ENCODE data around the gene MRPS10.

MRPS10 gene

GRCh38 chr6:42182101-42182500 is 35.6 kb downstream of the MRPS10 start:
- DNase-seq: no peak
- TF ChIP-seq CTCF (IDR thresholded peaks at IDR 0.05): no peak

DNA sequence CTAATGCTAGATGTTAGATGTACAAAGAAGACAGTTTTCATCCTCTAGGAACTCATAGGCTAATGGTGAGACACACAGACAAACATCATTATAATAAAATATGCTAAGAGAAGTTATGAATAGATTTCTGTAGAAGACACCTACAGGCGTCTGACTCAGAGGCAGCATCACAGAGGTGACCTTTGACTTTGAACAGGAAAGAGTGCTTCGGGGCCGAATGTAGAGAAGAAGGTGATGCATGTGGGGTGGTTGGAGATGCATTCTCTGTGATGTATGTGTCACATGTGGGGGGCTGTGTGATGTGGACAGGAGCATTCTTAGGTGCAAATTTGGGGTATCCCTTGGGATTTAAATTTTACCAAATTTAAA is 37.7 kb downstream of the MRPS10 start:
- intact Hi-C loops (cut with DNase I; ENCODE audit: low total_unique reads): no loop called here
- DNase-seq: no peak
- Histone ChIP-seq H3K4me1 (no peaks in the 10 kb centered on the region), H3K27ac (no peak overlapping the region), H3K27me3 (peaks cover 0 to 17% of the 10 kb centered on the region in 2 donors), H3K4me3 (no peak overlapping the region), H3K36me3 (peaks cover 0 to 4% (median 0%) of the 10 kb centered on the region in 3 donors), H3K9me3 (no peaks in the 10 kb centered on the region)
- no peak for TF ChIP-seq CTCF (IDR thresholded peaks at IDR 0.05)

More at GRCh38 chr6:42182101-42182500, 35.6 kb downstream of the MRPS10 start:
- Histone ChIP-seq H3K4me3 (no peak overlapping the region), H3K4me1 (no peaks in the 10 kb centered on the region), H3K27me3 (peaks cover 0 to 17% of the 10 kb centered on the region in 2 donors), H3K9me3 (no peaks in the 10 kb centered on the region), H3K27ac (no peak overlapping the region), H3K36me3 (peaks cover 0 to 15% (median 0%) of the 10 kb centered on the region in 3 donors)
- intact Hi-C loops (cut with DNase I; ENCODE audit: low total_unique reads): no loop called here

DNA sequence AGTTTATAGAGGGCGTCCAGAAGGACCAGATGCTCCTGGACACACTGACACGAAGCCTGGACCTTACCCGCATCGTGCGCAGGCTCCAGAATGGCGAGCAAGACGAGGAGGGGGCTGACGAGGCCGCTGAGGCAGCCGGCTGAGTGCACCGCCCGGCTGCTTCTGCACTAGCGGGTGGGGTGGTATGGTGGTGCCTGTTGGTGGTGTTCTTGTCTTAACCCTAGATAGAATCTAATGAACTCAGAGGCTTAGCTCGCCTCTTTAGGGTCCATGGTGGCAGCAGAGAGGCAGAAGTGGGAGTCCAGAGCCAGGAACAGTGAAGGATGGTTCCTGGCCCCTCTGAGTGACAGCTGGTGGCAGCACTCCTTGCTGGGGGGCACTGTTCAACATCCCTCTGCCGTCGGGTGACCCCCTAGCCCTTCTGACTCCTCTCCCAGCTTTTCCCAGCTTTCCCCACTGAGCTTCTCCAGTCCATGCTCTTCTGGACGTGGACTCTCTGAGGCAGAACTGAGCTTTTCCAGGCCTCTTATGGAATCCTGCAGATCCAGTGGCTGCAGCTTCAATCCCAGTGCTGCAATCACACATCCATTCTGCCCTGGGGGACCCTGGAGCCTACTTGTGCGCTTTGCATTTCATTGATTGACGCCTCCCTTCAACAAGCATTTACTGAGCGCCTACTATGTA is 38.3 kb downstream of the MRPS10 start:
- TF ChIP-seq CTCF (IDR thresholded peaks at IDR 0.05): no peak
- H3K27me3 ChIP-seq: peaks cover 0 to 17% of the 10 kb centered on the region in 2 donors
- intact Hi-C loops (cut with DNase I; ENCODE audit: low total_unique reads): no loop called here
- no peak for DNase-seq
- no peaks in the 10 kb centered on the region for H3K36me3 ChIP-seq
- no peaks in the 10 kb centered on the region for H3K4me1 ChIP-seq
- no peak overlapping the region for H3K4me3 ChIP-seq
- H3K9me3 ChIP-seq: no peaks in the 10 kb centered on the region
- no peak overlapping the region for H3K27ac ChIP-seq

DNA sequence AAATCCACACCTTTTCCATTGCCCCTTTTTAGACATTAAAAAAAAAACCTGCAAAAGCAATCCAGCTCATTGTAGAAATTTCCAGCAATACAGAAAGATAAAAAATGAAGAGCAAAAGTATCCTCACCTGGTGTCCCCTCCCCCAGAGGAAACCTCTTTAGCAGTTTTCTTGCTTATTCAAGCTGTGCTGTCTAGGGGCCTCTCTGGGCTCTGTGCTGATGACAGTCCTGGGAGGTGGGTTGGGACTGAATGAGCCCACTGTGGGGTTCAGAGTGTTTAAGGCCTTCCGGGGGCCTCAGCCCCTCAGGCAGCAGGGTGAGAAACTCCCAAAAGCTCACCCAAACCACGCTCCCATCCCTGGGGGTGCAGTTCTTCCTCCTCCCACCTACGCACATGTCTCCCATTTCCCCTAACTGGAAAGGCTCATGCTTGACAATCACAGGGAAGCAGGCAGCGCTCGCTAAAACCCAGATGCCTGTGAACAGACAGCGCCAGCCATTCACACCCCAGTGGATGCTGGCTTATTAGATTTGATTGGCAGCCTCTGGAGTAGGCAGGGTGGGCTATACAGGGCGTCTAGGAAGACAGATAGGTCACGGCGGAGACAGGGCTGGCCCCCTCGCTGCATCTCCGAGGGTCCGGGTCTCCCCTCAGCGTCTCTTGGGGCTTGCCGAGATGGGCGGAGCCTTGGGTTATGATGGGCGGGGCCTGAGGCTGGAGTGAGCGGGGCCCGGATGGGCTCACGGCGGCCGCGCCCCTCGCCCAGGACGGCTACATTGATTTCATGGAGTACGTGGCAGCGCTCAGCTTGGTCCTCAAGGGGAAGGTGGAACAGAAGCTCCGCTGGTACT is 39.9 kb downstream of the MRPS10 start:
- intact Hi-C loops (cut with DNase I; ENCODE audit: low total_unique reads): no loop called here
- no peak overlapping the region for H3K27ac ChIP-seq
- no peak overlapping the region for H3K4me3 ChIP-seq
- TF ChIP-seq CTCF (IDR thresholded peaks at IDR 0.05): no peak
- no peak for DNase-seq
- no peaks in the 10 kb centered on the region for H3K36me3 ChIP-seq
- H3K9me3 ChIP-seq: no peaks in the 10 kb centered on the region
- no peaks in the 10 kb centered on the region for H3K4me1 ChIP-seq
- H3K27me3 ChIP-seq: peaks cover 0 to 17% of the 10 kb centered on the region in 2 donors

GRCh38 chr6:42176981-42177380 is 40.7 kb downstream of the MRPS10 start:
- intact Hi-C loops (cut with DNase I; ENCODE audit: low total_unique reads): no loop called here
- Histone ChIP-seq H3K4me3 (no peak overlapping the region), H3K9me3 (no peaks in the 10 kb centered on the region), H3K27ac (no peak overlapping the region), H3K36me3 (no peaks in the 10 kb centered on the region), H3K27me3 (peaks cover 0 to 17% of the 10 kb centered on the region in 2 donors), H3K4me1 (no peaks in the 10 kb centered on the region)
- no peak for DNase-seq
- TF ChIP-seq CTCF (IDR thresholded peaks at IDR 0.05): no peak

Measured in tibial artery (tissue), 4 donors.